ENCODE data around the gene PNPLA7. TPM values are rescaled to one million over a fixed set of nuclear protein-coding genes. Genes with fewer than 3 reads are reported as not detected.

Gene PNPLA7
- total RNA-seq, 1 experiment from 2014 or later: 1.8 TPM

DNA sequence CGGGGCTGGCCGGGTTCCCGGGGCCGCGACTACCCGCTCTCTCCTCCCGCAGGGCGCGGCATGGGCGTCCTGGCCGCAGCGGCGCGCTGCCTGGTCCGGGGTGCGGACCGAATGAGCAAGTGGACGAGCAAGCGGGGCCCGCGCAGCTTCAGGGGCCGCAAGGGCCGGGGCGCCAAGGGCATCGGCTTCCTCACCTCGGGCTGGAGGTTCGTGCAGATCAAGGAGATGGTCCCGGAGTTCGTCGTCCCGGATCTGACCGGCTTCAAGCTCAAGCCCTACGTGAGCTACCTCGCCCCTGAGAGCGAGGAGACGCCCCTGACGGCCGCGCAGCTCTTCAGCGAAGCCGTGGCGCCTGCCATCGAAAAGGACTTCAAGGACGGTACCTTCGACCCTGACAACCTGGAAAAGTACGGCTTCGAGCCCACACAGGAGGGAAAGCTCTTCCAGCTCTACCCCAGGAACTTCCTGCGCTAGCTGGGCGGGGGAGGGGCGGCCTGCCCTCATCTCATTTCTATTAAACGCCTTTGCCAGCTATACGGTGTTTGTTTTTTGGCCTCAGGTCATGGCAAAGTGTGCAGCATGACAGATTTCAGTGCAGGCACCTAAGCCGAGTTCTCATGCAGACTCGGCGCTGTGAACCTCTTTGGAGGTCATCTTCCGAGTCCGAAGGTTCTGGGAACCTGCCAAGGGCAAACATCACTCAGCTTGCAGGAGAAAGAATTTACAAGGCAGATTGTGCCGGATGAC, 2.0 kb upstream of the PNPLA7 start:
- no peaks in the 10 kb centered on the region for H3K9me2 ChIP-seq (ENCODE audit: insufficient read depth)
- peaks cover 11 to 22% of the 10 kb centered on the region in 2 experiments for H3K4me1 ChIP-seq (ENCODE audit: control insufficient read depth in 1 of 2, insufficient read depth in 2 of 2, low read length in 2 of 2)
- H3K36me3 ChIP-seq (ENCODE audit: control insufficient read depth in 1 of 2, insufficient read depth in 2 of 2, low read length in 2 of 2): peaks cover 23 to 25% of the 10 kb centered on the region in 2 experiments; a peak in 3 of 4 replicates
- H3K9ac ChIP-seq (ENCODE audit: low read length): peak overlapping the region; percentile 93
- peak overlapping the region; percentile 88 to 95 for H3K4me3 ChIP-seq (replicated peaks in 1 of 2; ENCODE audit: low read depth in 1 of 2, low read length in 2 of 2)
- RAD21 ChIA-PET (ENCODE audit: low non-redundant PET in 1 of 2, low total read pairs in 2 of 2, uncharacterized antibody in 2 of 2, unreplicated experiment in 2 of 2): interaction anchor here (0.6 to 1.1 kb wide), 4 partner anchors 9 to 75 kb away, joined by 3 to 6 read pairs (median 4); partner anchors contain the start of gene ARRDC1 (in 1 of the 2)
- BruUV-seq (replicated peaks): TSS peak; percentile 96
- peak; percentile 16; the same call in 1 of the 2 replicates for TF ChIP-seq ZFX (IDR thresholded peaks at IDR 0.05)
- no peak for TF ChIP-seq CEBPB (IDR thresholded peaks at IDR 0.05; ENCODE audit: low read depth)
- POLR2A ChIA-PET: interaction anchor here (1.0 to 1.1 kb wide), 2 partner anchors 25 to 53 kb away, joined by 3 to 4 read pairs; no protein-coding TSS in a partner anchor
- DNase-seq (ENCODE audit: low read depth, low spot score): no peak
- no peaks in the 10 kb centered on the region for H3K9me3 ChIP-seq (ENCODE audit: control insufficient read depth in 1 of 2, insufficient read depth in 1 of 2, low read depth in 1 of 2, low read length in 2 of 2)
- no peak overlapping the region for H2AFZ ChIP-seq (ENCODE audit: low read depth, low read length, poor library complexity, severe bottlenecking)
- peaks cover 8% of the 10 kb centered on the region; the same call in 1 of the 2 replicates for H4K20me1 ChIP-seq (ENCODE audit: insufficient read depth)
- peak overlapping the region; percentile 81 for H3K4me2 ChIP-seq (ENCODE audit: low read length)
- intact Hi-C loops (cut with micrococcal nuclease): no loop called here
- peak; percentile 38 for ATAC-seq
- H3K27me3 ChIP-seq (ENCODE audit: insufficient read depth, low read length): no peaks in the 10 kb centered on the region
- CTCF ChIA-PET: interaction anchor here (0.8 to 1.2 kb wide), 7 partner anchors 9 to 250 kb away, joined by 3 to 6 read pairs (median 3); partner anchors contain the start of genes EHMT1 and NRARP
- H3K79me2 ChIP-seq (ENCODE audit: insufficient read depth, low read length): peaks cover 16% of the 10 kb centered on the region
- H3K27ac ChIP-seq (ENCODE audit: low read depth, low read length): peak overlapping the region; percentile 83

DNA sequence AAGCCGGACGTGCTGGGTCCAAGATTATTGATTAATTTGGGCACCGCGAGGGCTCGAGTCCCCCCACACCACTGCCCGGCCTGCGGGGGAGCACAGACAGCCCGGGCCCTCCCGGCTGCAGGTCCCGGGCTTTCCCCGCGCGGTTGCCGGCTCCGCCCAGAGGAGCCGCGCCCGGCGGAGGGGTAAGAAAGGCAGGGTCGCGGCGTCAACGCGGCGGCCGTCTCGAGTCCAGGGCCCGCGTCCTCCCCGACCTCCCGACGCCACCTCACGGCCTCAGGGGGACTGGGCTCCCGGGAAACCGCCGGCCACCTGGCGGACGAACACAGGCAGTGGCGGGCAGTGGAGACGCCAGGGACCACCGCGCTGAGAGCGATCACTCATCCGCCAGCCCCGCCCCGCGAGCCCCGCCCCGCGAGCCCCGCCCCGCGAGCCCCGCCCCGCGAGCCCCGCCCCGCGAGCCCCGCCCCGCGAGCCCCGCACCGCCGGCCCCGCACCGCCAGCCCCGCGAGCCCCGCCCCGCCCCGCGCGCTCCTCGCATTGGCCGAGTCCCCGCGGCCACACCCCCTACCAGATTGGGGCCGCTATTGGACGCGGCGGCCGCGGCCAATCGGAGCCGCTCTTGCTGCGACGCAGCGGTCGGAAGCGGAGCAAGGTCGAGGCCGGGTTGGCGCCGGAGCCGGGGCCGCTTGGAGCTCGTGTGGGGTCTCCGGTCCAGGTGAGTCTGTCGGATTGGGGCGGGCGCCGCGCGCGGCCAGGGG, 1.2 kb upstream of the PNPLA7 start, which contains the start of gene MRPL41:
MRPL41 (plus strand) TSS at position 616 of the 758 bp plus-strand sequence. CDS start 203 bp downstream, outside the sequence.
- CTCF ChIA-PET: interaction anchor here (0.8 to 1.2 kb wide), 7 partner anchors 9 to 249 kb away, joined by 3 to 6 read pairs (median 3); partner anchors contain the start of genes EHMT1 and NRARP
- TF ChIP-seq ELF1 (IDR thresholded peaks at IDR 0.05; ENCODE audit: borderline replicate concordance, low read depth) (no peak), EZH2phosphoT487 (IDR thresholded peaks at IDR 0.05; ENCODE audit: borderline replicate concordance) (no peak), SP1 (IDR thresholded peaks at IDR 0.05; ENCODE audit: low read depth) (peak; percentile 81), SIN3A (IDR thresholded peaks at IDR 0.05; ENCODE audit: low read depth) (no peak), CBX3 (IDR thresholded peaks at IDR 0.05; ENCODE audit: low read depth) (no peak), EZH2 (IDR thresholded peaks at IDR 0.05) (no peak)
- TF ChIP-seq, protein P1, sequence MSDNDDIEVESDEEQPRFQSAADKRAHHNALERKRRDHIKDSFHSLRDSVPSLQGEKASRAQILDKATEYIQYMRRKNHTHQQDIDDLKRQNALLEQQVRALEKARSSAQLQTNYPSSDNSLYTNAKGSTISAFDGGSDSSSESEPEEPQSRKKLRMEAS (IDR thresholded peaks at IDR 0.05): 0 out of 2 replicates have a peak, but pooled peaks have one; percentile 33
- TF ChIP-seq, protein P2, sequence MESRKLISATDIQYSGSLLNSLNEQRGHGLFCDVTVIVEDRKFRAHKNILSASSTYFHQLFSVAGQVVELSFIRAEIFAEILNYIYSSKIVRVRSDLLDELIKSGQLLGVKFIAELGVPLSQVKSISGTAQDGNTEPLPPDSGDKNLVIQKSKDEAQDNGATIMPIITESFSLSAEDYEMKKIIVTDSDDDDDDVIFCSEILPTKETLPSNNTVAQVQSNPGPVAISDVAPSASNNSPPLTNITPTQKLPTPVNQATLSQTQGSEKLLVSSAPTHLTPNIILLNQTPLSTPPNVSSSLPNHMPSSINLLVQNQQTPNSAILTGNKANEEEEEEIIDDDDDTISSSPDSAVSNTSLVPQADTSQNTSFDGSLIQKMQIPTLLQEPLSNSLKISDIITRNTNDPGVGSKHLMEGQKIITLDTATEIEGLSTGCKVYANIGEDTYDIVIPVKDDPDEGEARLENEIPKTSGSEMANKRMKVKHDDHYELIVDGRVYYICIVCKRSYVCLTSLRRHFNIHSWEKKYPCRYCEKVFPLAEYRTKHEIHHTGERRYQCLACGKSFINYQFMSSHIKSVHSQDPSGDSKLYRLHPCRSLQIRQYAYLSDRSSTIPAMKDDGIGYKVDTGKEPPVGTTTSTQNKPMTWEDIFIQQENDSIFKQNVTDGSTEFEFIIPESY (IDR thresholded peaks at IDR 0.05; ENCODE audit: extremely low read depth, insufficient replicate concordance, low read length): no peak
- TF ChIP-seq, protein P3, sequence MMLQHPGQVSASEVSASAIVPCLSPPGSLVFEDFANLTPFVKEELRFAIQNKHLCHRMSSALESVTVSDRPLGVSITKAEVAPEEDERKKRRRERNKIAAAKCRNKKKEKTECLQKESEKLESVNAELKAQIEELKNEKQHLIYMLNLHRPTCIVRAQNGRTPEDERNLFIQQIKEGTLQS (IDR thresholded peaks at IDR 0.05): no peak

More for the DNA sequence above, 1.2 kb upstream of the PNPLA7 start, which contains the start of gene MRPL41:
- Histone ChIP-seq H3K9me2 (ENCODE audit: insufficient read depth) (no peaks in the 10 kb centered on the region), H3K27me3 (ENCODE audit: insufficient read depth, low read length) (no peaks in the 10 kb centered on the region), H4K20me1 (ENCODE audit: insufficient read depth) (peaks cover 8% of the 10 kb centered on the region; the same call in 1 of the 2 replicates), H3K9me3 (ENCODE audit: control insufficient read depth in 1 of 2, insufficient read depth in 1 of 2, low read depth in 1 of 2, low read length in 2 of 2) (peaks cover 0 to 4% of the 10 kb centered on the region in 2 experiments; a peak in 2 of 4 replicates), H3K36me3 (ENCODE audit: control insufficient read depth in 1 of 2, insufficient read depth in 2 of 2, low read length in 2 of 2) (peaks cover 19 to 21% of the 10 kb centered on the region in 2 experiments; a peak in 3 of 4 replicates), H3K79me2 (ENCODE audit: insufficient read depth, low read length) (peaks cover 16% of the 10 kb centered on the region), H3K4me3 (replicated peaks in 1 of 2; ENCODE audit: low read depth in 1 of 2, low read length in 2 of 2) (peak within 1 kb of the TSS; percentile 88 to 95), H2AFZ (ENCODE audit: low read depth, low read length, poor library complexity, severe bottlenecking) (no peak within 1 kb of the TSS), H3K27ac (ENCODE audit: low read depth, low read length) (peak within 1 kb of the TSS; percentile 87), H3K9ac (ENCODE audit: low read length) (peak within 1 kb of the TSS; percentile 93), H3K4me2 (ENCODE audit: low read length) (peak within 1 kb of the TSS; percentile 82), H3K4me1 (ENCODE audit: control insufficient read depth in 1 of 2, insufficient read depth in 2 of 2, low read length in 2 of 2) (peaks cover 11 to 22% of the 10 kb centered on the region in 2 experiments)
- no TSS peak for BruUV-seq (replicated peaks)
- POLR2A ChIA-PET: interaction anchor here (1.0 to 1.1 kb wide), 2 partner anchors 25 to 54 kb away, joined by 3 to 4 read pairs; no protein-coding TSS in a partner anchor
- RAD21 ChIA-PET (ENCODE audit: low non-redundant PET in 1 of 2, low total read pairs in 2 of 2, uncharacterized antibody in 2 of 2, unreplicated experiment in 2 of 2): interaction anchor here (0.6 to 1.1 kb wide), 4 partner anchors 10 to 76 kb away, joined by 3 to 6 read pairs (median 4); partner anchors contain the start of gene ARRDC1 (in 1 of the 2)
- intact Hi-C loops (cut with micrococcal nuclease): no loop called here
- ATAC-seq: peak; percentile 86
- DNase-seq (ENCODE audit: low read depth, low spot score): peak; percentile 61
